ENCODE data around the gene COPB1. TPM values are rescaled to one million over a fixed set of nuclear protein-coding genes. Genes with fewer than 3 reads are reported as not detected.

COPB1 gene
- total RNA-seq, 3 donors from 2014 or later (not counting 1 experiment from before 2014, with no cell fraction given): 77.1 to 83.8 (median 80.4) TPM

DNA sequence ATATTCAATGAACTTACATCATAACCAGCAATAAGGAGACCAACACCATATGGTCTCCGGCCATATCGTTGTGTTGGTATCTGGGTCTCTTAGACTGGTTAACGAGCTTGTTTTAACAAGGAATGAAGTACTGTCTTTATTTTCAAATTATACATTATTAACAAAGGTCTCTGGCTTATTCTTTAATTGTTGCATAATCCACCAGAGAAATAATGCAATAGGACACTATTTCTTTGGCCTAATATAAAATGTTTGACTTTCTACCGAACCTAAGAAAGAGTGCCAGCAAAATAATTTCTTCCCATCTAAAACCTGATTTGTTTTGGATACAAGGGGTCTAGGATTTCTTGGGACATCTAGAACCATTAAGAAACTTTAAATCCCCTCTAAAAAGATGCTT is 14.2 kb upstream of the COPB1 start:
- Histone ChIP-seq H3K36me3 (ENCODE audit: control insufficient read depth, insufficient read depth, low read length) (peaks cover 68% of the 10 kb centered on the region), H3K4me1 (ENCODE audit: control insufficient read depth, insufficient read depth, low read length) (no peaks in the 10 kb centered on the region), H3K9me3 (ENCODE audit: control insufficient read depth, insufficient read depth, low read length) (no peaks in the 10 kb centered on the region), H3K4me3 (ENCODE audit: low read length) (no peak overlapping the region), H3K27me3 (ENCODE audit: control insufficient read depth, insufficient read depth, low read length) (no peaks in the 10 kb centered on the region), H3K27ac (ENCODE audit: low read length) (no peak overlapping the region)
- no peak for ATAC-seq
- no peak for DNase-seq
- Mint-ChIP-seq H3K27me3 (ENCODE audit: low read depth in 2 of 2) (no peaks in the 10 kb centered on the region), H3K27ac (no peak overlapping the region), H3K9me3 (no peaks in the 10 kb centered on the region), H3K4me3 (no peak overlapping the region), H3K4me1 (peaks cover 13 to 14% of the 10 kb centered on the region in 2 donors), H3K36me3 (peaks cover 33% of the 10 kb centered on the region)
- intact Hi-C loops (cut with micrococcal nuclease): no loop called here
- TF ChIP-seq, protein P1, sequence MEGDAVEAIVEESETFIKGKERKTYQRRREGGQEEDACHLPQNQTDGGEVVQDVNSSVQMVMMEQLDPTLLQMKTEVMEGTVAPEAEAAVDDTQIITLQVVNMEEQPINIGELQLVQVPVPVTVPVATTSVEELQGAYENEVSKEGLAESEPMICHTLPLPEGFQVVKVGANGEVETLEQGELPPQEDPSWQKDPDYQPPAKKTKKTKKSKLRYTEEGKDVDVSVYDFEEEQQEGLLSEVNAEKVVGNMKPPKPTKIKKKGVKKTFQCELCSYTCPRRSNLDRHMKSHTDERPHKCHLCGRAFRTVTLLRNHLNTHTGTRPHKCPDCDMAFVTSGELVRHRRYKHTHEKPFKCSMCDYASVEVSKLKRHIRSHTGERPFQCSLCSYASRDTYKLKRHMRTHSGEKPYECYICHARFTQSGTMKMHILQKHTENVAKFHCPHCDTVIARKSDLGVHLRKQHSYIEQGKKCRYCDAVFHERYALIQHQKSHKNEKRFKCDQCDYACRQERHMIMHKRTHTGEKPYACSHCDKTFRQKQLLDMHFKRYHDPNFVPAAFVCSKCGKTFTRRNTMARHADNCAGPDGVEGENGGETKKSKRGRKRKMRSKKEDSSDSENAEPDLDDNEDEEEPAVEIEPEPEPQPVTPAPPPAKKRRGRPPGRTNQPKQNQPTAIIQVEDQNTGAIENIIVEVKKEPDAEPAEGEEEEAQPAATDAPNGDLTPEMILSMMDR (IDR thresholded peaks at IDR 0.05): no peak
- WGBS (ENCODE audit: insufficient coverage): 100% methylated on average over 2 of the region's 4 CpGs

DNA sequence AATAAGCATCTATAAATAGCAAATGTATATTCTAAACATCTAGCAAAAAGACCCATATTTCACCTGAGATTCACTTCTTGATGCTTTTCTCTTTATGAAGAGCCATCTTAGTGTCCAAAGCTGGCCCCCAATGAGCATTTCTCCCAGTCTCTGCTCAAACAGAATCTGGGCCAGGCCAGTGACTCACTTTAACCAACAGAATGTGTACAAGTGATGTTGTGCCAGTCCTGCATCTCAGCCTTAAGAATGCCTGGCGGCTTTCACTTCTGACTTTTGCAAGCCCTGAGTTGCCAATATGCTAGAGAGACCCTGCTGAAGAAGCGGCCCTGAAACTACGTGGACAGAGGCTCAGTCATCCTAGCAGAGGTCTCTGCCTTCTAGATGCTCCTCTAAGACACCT is 6.9 kb upstream of the COPB1 start:
- Histone ChIP-seq H3K4me1 (ENCODE audit: control insufficient read depth, insufficient read depth, low read length) (no peaks in the 10 kb centered on the region), H3K27me3 (ENCODE audit: control insufficient read depth, insufficient read depth, low read length) (no peaks in the 10 kb centered on the region), H3K9me3 (ENCODE audit: control insufficient read depth, insufficient read depth, low read length) (no peaks in the 10 kb centered on the region), H3K27ac (ENCODE audit: low read length) (no peak overlapping the region), H3K36me3 (ENCODE audit: control insufficient read depth, insufficient read depth, low read length) (peaks cover 66% of the 10 kb centered on the region), H3K4me3 (ENCODE audit: low read length) (no peak overlapping the region)
- TF ChIP-seq, protein P1 (IDR thresholded peaks at IDR 0.05): no peak
- no peak for ATAC-seq
- Mint-ChIP-seq H3K4me1 (peaks cover 0 to 6% of the 10 kb centered on the region in 2 donors), H3K9me3 (no peaks in the 10 kb centered on the region), H3K36me3 (peaks cover 55% of the 10 kb centered on the region), H3K27ac (peak overlapping the region in 1 of 2 donors; percentile 32), H3K27me3 (ENCODE audit: low read depth in 2 of 2) (no peaks in the 10 kb centered on the region), H3K4me3 (no peak overlapping the region)
- no peak for DNase-seq
- intact Hi-C loops (cut with micrococcal nuclease): no loop called here
- WGBS (ENCODE audit: insufficient coverage): 92% methylated on average over 3 of the region's 3 CpGs

DNA sequence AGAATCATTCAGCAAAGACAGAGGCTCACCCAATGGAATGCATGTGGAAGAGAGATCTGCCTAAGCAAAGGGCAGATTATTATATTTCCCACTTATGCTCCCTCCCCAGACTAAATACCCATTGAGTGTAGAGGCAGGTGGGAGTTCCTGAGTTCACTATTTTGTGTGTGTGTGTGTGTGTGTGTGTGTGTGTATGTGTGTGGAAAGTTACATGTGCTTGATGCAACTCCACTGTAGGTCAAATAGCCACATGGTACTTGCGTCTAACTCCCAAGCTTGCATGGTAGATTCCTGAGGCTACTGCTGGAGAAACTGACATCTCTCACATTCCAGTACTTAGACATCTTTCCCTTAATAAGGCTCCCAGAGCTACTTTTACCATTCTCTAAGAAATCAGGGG is 3.4 kb upstream of the COPB1 start:
- DNase-seq (no peak), ATAC-seq (no peak)
- Histone ChIP-seq H3K27me3 (ENCODE audit: control insufficient read depth, insufficient read depth, low read length) (no peaks in the 10 kb centered on the region), H3K27ac (ENCODE audit: low read length) (no peak overlapping the region), H3K9me3 (ENCODE audit: control insufficient read depth, insufficient read depth, low read length) (no peaks in the 10 kb centered on the region), H3K4me1 (ENCODE audit: control insufficient read depth, insufficient read depth, low read length) (peaks cover 4% of the 10 kb centered on the region), H3K36me3 (ENCODE audit: control insufficient read depth, insufficient read depth, low read length) (peaks cover 43% of the 10 kb centered on the region), H3K4me3 (ENCODE audit: low read length) (no peak overlapping the region)
- no peaks in the 10 kb centered on the region for H3K9me3 Mint-ChIP-seq
- intact Hi-C loops (cut with micrococcal nuclease): no loop called here
- H3K36me3 Mint-ChIP-seq: peaks cover 26% of the 10 kb centered on the region
- H3K4me1 Mint-ChIP-seq: peaks cover 20 to 21% of the 10 kb centered on the region in 2 donors
- TF ChIP-seq, protein P1 (IDR thresholded peaks at IDR 0.05): no peak
- no peaks in the 10 kb centered on the region for H3K27me3 Mint-ChIP-seq (ENCODE audit: low read depth in 2 of 2)
- WGBS (ENCODE audit: insufficient coverage): 100% methylated on average over 1 of the region's 1 CpG
- H3K4me3 Mint-ChIP-seq: no peak overlapping the region
- H3K27ac Mint-ChIP-seq: no peak overlapping the region

DNA sequence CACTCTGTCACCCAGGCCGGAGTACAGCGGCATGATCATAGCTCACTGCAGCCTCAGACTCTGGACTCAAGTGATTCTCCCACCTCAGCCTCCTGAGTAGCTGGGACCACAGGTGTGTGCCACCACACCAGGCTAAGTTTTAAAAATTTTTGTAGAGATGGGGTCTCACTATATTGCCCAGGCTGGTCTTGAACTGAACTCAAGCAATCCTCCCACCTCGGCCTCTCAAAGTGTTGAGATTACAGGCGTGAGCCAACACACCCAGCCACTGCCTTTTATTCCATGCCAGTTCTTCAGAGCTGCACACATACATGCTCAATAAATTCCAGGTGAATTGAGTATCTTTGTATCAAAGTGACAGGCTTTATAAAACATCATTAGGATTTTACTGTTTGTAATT is 2.4 kb upstream of the COPB1 start:
- Mint-ChIP-seq H3K36me3 (peaks cover 21% of the 10 kb centered on the region), H3K4me1 (peaks cover 29 to 31% of the 10 kb centered on the region in 2 donors), H3K27ac (peak overlapping the region in 1 of 2 donors; percentile 97), H3K27me3 (ENCODE audit: low read depth in 2 of 2) (no peaks in the 10 kb centered on the region), H3K4me3 (no peak overlapping the region), H3K9me3 (no peaks in the 10 kb centered on the region)
- Histone ChIP-seq H3K27ac (ENCODE audit: low read length) (no peak overlapping the region), H3K9me3 (ENCODE audit: control insufficient read depth, insufficient read depth, low read length) (no peaks in the 10 kb centered on the region), H3K36me3 (ENCODE audit: control insufficient read depth, insufficient read depth, low read length) (peaks cover 40% of the 10 kb centered on the region), H3K4me3 (ENCODE audit: low read length) (no peak overlapping the region), H3K27me3 (ENCODE audit: control insufficient read depth, insufficient read depth, low read length) (no peaks in the 10 kb centered on the region), H3K4me1 (ENCODE audit: control insufficient read depth, insufficient read depth, low read length) (peaks cover 4% of the 10 kb centered on the region)
- intact Hi-C loops (cut with micrococcal nuclease): no loop called here
- 99% methylated on average over 4 of the region's 4 CpGs for WGBS (ENCODE audit: insufficient coverage)
- TF ChIP-seq, protein P1 (IDR thresholded peaks at IDR 0.05): no peak
- ATAC-seq: no peak
- DNase-seq: no peak
